BLaER1 treated with 17β-estradiol and CSF1 and Interleukin-3, amounts not matched to agents 10 nM and 100 nM (cell line): ENCODE data around the gene MRPL24.

Experiments used
- H3K27ac ChIP-seq, 11 experiments: shearing (Covaris generic); formaldehyde crosslinking; 2 replicates each; pipeline ENCODE4 v1.8.1; 2022
- H3K27me3 ChIP-seq, 11 experiments: shearing (Covaris generic); formaldehyde crosslinking; 2 replicates each; pipeline ENCODE4 v1.8.1; 2022
- H3K36me3 ChIP-seq, 11 experiments: shearing (Covaris generic); formaldehyde crosslinking; 2 replicates each; pipeline ENCODE4 v1.8.1; 2022
- H3K4me1 ChIP-seq, 10 experiments: shearing (Covaris generic); formaldehyde crosslinking; 2 replicates each; pipeline ENCODE4 v1.8.1; 2022
- H3K4me2 ChIP-seq, 11 experiments: shearing (Covaris generic); formaldehyde crosslinking; 2 replicates each; pipeline ENCODE4 v1.8.1; 2022
- H3K4me3 ChIP-seq, 10 experiments: shearing (Covaris generic); formaldehyde crosslinking; 2 replicates each; pipeline ENCODE4 v1.8.1; 2022
- H3K9ac ChIP-seq, 11 experiments: shearing (Covaris generic); formaldehyde crosslinking; 2 replicates each; pipeline ENCODE4 v1.8.1; 2022
- H3K9me3 ChIP-seq, 11 experiments: shearing (Covaris generic); formaldehyde crosslinking; replicated peaks in 1 of 11; 2 replicates each; pipeline ENCODE4 v1.8.1; 2022
- H4K20me1 ChIP-seq, 11 experiments: shearing (Covaris generic); formaldehyde crosslinking; 2 replicates each; pipeline ENCODE4 v1.8.1; 2022
- Cebpa-rat ChIP-seq, 11 experiments: shearing (Covaris generic); IDR thresholded peaks; 2 replicates each; pipeline ENCODE4 v1.8.1; 2022

MRPL24 gene

DNA sequence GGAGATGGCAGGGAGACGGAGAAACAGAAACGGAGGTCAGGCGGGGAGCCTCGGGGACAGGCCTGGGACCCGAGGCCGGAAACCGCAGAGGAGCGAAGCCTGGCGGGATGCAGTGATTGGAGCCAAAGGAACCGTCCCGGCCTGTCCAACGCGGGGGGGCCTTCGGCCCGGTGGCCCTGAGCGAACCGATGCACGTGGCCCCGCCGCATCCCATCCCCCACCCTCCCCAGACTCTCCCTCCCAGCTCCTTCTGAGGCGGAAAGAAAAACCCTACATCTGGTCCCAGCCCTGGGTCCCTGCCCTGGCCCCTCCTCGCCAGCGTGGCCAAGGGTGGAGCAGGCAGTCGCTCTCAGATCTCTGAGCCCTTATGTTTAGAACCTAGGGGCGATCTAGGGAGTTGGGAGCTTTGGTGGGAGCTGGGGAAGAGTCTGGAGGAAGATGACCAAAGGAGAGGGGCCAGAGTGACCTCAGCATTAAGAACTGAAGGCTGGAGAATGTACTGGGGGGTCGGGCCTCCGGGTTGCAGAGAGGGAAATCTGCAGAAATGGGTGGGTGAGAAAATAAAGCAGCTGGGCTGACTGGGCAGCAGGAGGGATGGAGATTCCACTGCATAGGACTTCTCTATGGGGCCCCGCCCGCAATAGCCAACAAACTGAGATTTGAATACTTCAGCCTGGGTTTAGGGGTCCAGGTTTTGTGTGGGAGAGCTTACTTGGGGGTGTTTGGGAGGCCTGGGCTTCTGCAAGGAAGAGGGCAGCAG lies 34.1 kb downstream of the MRPL24 start:
- H3K27me3 ChIP-seq: peaks cover 33 to 48% (median 40%) of the 10 kb centered on the region in 11 experiments
- H4K20me1 ChIP-seq: peaks cover 0 to 60% (median 8%) of the 10 kb centered on the region in 11 experiments; a peak in 10 of 22 replicates
- peaks cover 26 to 39% (median 33%) of the 10 kb centered on the region in 10 experiments for H3K4me1 ChIP-seq
- no peaks in the 10 kb centered on the region for H3K36me3 ChIP-seq
- H3K4me2 ChIP-seq: peak overlapping the region; percentile 89 to 100 (median 99)
- H3K9me3 ChIP-seq: no peaks in the 10 kb centered on the region
- no peak for TF ChIP-seq Cebpa-rat (IDR thresholded peaks at IDR 0.05)
- H3K9ac ChIP-seq: peak overlapping the region; percentile 7 to 81 (median 66); a peak in 19 of 22 replicates
- H3K27ac ChIP-seq: peak overlapping the region in 6 of 11 experiments; percentile 21 to 66 (median 51); a peak in 10 of 22 replicates
- H3K4me3 ChIP-seq: peak overlapping the region; percentile 51 to 71 (median 60)

DNA sequence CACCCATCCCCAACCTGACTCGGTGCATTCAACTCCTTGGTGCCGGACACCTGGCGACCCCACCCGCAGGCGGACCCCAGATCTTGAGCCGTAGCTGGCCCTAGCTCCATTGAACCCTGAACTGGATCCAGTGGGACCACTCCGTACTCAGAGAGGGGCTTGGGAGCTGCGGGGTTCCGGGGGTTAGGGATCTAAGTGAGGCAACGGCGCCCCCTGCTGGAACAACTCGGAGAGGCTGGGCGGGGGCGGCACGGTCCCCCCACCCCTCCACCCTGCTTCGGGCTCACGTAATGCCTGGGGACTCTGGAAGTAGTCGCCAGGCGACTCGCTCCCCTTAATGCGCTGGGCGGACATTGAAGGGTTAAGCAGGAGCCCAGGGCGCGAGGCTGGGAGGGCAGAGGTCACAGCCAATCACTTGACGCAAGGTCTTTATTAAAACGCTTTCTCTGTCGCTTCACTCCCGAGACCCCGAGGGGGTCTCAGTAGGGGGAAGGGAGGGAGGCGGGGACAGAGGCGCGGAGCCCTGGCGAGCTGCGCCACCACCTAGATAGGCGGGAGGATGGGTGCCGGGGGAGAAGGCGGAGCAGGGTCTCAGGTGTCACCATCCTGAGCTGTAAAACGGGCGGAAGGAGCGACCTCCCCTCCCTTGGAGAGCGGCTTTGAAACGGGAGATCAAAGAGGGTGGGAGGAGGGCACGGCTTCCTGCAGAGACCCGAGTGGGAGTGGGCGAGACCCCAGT lies 34.8 kb downstream of the MRPL24 start:
- H3K9ac ChIP-seq: peak overlapping the region; percentile 7 to 81 (median 66); a peak in 21 of 22 replicates
- H3K27me3 ChIP-seq: peaks cover 33 to 48% (median 40%) of the 10 kb centered on the region in 11 experiments
- H4K20me1 ChIP-seq: peaks cover 0 to 55% (median 8%) of the 10 kb centered on the region in 11 experiments; a peak in 9 of 22 replicates
- peak overlapping the region in 7 of 11 experiments; percentile 2 to 66 (median 49); a peak in 10 of 22 replicates for H3K27ac ChIP-seq
- H3K9me3 ChIP-seq: no peaks in the 10 kb centered on the region
- H3K4me3 ChIP-seq: peak overlapping the region; percentile 51 to 71 (median 60)
- H3K4me2 ChIP-seq: peak overlapping the region; percentile 89 to 100 (median 99)
- peaks cover 26 to 39% (median 33%) of the 10 kb centered on the region in 10 experiments for H3K4me1 ChIP-seq
- H3K36me3 ChIP-seq: no peaks in the 10 kb centered on the region
- no peak for TF ChIP-seq Cebpa-rat (IDR thresholded peaks at IDR 0.05)

DNA sequence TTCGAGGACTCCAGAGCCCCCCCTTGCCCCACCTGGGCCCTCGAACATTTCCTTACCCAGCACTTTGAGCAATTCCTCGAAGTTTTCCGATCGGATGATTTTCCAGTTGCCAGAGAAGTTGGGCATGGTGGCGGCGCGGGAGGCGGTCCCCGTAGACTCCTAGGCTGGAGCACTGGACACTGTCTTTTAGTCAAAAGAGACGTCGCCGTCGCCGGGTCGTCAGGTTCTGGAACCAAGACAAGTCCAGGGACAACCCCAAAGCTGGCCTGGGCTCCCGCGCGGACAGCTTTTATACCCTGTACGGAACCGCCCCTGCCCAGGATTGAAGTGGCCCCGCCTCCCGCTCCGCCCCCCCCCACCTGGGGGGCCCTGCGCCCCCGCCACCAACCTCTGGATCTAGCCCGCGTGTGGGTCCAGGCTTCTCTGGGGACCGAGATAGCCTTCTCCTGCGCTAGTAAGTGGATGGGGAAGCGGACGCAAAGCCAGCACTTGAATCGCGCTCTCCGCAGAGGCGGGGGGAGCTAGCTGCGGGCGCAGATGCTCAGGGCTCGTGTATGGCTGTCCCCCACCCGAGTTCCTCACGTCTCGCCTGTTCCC lies 35.5 kb downstream of the MRPL24 start, which contains the start of gene CRABP2:
Gene CRABP2 (minus strand): TSS at position 263 of the 597 bp plus-strand sequence. CDS start 137 bp downstream, at position 126.
- no peaks in the 10 kb centered on the region for H3K9me3 ChIP-seq
- peaks cover 0 to 55% (median 8%) of the 10 kb centered on the region in 11 experiments; a peak in 9 of 22 replicates for H4K20me1 ChIP-seq
- peaks cover 26 to 39% (median 33%) of the 10 kb centered on the region in 10 experiments for H3K4me1 ChIP-seq
- no peak for TF ChIP-seq Cebpa-rat (IDR thresholded peaks at IDR 0.05)
- H3K27me3 ChIP-seq: peaks cover 33 to 49% (median 40%) of the 10 kb centered on the region in 11 experiments
- peak within 1 kb of the TSS; percentile 7 to 81 (median 66); a peak in 21 of 22 replicates for H3K9ac ChIP-seq
- no peaks in the 10 kb centered on the region for H3K36me3 ChIP-seq
- H3K4me2 ChIP-seq: peak within 1 kb of the TSS; percentile 89 to 100 (median 99)
- peak within 1 kb of the TSS in 7 of 11 experiments; percentile 2 to 66 (median 49); a peak in 10 of 22 replicates for H3K27ac ChIP-seq
- H3K4me3 ChIP-seq: peak within 1 kb of the TSS; percentile 51 to 71 (median 60)

DNA sequence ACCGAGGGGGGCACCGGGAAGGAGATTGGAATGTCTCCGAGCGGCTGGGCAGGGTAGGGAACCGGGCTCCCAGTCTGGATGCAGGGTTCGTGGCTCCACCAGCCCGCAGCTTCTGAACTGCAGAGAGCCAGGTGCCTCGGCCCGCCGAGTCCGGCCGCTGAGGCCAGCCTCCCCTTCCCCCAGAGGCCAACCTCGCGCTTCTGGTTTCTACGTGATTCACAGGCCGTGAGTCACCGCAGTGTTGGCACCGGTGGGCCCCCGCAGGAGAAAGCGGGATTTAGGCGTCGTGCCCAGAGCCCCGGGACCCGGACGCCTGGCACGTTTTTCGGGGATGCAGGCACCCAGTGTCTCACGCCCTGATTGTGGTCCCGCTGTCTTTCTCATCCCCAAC lies 36.0 kb downstream of the MRPL24 start:
- Histone ChIP-seq H3K9ac (peak overlapping the region in 8 of 11 experiments; percentile 16 to 81 (median 56); a peak in 11 of 22 replicates), H3K27me3 (peaks cover 33 to 49% (median 40%) of the 10 kb centered on the region in 11 experiments), H3K4me2 (peak overlapping the region; percentile 89 to 100 (median 99))

DNA sequence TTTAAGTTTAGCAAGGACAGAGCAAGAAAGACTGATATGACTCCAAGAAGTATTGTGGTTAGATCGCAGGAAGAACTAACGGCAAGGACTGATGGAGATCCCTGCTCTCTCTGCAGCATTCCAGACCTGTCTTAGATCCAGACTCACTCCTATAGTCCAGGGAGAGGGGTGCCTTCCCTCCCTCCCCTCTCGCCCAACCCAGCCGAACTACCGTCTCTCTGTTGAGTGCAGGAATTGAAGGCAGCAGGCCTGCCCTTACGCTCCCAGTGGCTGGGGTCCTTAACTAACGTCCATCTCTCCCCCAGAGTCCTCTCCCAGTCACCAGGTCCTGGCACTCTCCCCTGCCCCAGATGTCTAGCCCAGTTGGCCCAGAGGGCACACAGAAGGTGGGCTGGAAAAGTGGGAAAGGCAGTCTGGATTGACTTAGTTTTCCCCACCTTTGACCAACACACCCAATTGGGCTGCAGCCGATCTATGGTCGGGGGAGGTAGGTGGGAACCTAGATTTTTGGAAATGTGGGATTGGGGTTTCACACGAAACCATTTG lies 36.6 kb downstream of the MRPL24 start:
- peaks cover 33 to 49% (median 40%) of the 10 kb centered on the region in 11 experiments for H3K27me3 ChIP-seq

More for the DNA sequence above, 36.0 kb downstream of the MRPL24 start:
- Histone ChIP-seq H3K36me3 (no peaks in the 10 kb centered on the region), H3K4me1 (peaks cover 26 to 39% (median 32%) of the 10 kb centered on the region in 10 experiments), H3K4me3 (peak overlapping the region; percentile 51 to 71 (median 60)), H4K20me1 (peaks cover 0 to 52% (median 8%) of the 10 kb centered on the region in 11 experiments; a peak in 8 of 22 replicates), H3K9me3 (no peaks in the 10 kb centered on the region), H3K27ac (no peak overlapping the region)
- no peak for TF ChIP-seq Cebpa-rat (IDR thresholded peaks at IDR 0.05)

DNA sequence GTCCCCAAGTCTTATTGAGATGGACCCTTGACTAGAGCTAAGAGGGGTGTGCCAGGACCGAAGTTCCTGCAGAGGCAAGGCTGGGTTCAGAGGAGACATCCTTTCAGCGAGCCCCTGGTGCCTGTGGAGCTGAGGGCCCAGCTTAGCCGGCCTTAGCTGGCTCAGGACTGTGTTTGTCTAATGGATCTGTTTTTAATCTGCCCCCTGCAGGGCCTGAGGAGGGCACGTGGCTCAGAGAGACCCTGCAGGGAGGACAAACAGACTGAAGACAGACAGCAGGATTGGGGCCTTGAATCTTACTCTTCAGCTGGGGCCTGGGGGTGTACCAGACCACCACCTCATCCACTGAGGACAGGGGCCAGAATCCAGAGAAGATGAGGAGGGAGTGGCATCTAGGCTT lies 37.1 kb downstream of the MRPL24 start:
- Histone ChIP-seq H4K20me1 (peaks cover 0 to 41% (median 8%) of the 10 kb centered on the region in 11 experiments; a peak in 8 of 22 replicates), H3K9me3 (no peaks in the 10 kb centered on the region), H3K4me3 (no peak overlapping the region), H3K4me1 (peaks cover 26 to 39% (median 31%) of the 10 kb centered on the region in 10 experiments), H3K36me3 (no peaks in the 10 kb centered on the region), H3K4me2 (no peak overlapping the region), H3K9ac (no peak overlapping the region), H3K27me3 (peaks cover 33 to 49% (median 40%) of the 10 kb centered on the region in 11 experiments), H3K27ac (no peak overlapping the region)
- TF ChIP-seq Cebpa-rat (IDR thresholded peaks at IDR 0.05): no peak

More for the DNA sequence above, 36.6 kb downstream of the MRPL24 start:
- no peak overlapping the region for H3K4me3 ChIP-seq
- 0 out of 22 replicates have a peak overlapping the region, but pooled peaks of 1 of the 11 experiments have one; percentile 37 for H3K9ac ChIP-seq
- H3K4me2 ChIP-seq: peak overlapping the region in 3 of 11 experiments; percentile 92 to 100 (median 99); a peak in 4 of 22 replicates
- TF ChIP-seq Cebpa-rat (IDR thresholded peaks at IDR 0.05): no peak
- H3K27ac ChIP-seq: no peak overlapping the region
- H3K4me1 ChIP-seq: peaks cover 26 to 39% (median 31%) of the 10 kb centered on the region in 10 experiments
- peaks cover 0 to 46% (median 8%) of the 10 kb centered on the region in 11 experiments; a peak in 8 of 22 replicates for H4K20me1 ChIP-seq
- H3K36me3 ChIP-seq: no peaks in the 10 kb centered on the region
- no peaks in the 10 kb centered on the region for H3K9me3 ChIP-seq

DNA sequence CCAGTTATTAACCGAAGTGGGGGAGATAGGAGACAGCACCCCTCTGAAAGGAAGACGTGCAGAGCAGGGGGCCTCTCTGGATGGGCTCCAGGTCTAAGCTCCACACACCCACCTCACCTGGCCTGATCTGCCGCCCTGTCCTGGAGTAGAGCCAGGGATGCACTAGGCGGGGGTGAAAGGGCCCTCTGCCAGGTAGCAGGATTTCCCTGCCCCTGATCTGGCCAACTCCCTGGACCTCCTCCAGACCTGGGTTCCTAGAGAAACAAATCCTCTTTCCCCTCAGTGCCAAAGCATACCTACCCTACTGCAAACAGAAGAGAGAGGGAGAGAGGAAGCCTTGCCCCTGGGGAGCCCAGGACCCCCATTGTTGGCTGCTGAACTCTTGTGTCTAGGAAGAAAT lies 37.6 kb downstream of the MRPL24 start:
- no peak overlapping the region for H3K27ac ChIP-seq
- no peak overlapping the region for H3K9ac ChIP-seq
- H4K20me1 ChIP-seq: peaks cover 0 to 37% (median 8%) of the 10 kb centered on the region in 11 experiments; a peak in 8 of 22 replicates
- peaks cover 33 to 49% (median 40%) of the 10 kb centered on the region in 11 experiments for H3K27me3 ChIP-seq
- no peak for TF ChIP-seq Cebpa-rat (IDR thresholded peaks at IDR 0.05)
- no peaks in the 10 kb centered on the region for H3K36me3 ChIP-seq
- H3K4me3 ChIP-seq: no peak overlapping the region
- no peaks in the 10 kb centered on the region for H3K9me3 ChIP-seq
- H3K4me1 ChIP-seq: peaks cover 26 to 39% (median 31%) of the 10 kb centered on the region in 10 experiments
- H3K4me2 ChIP-seq: no peak overlapping the region
